Measurements from ENCODE around the gene EPHA5. TPM values are rescaled to one million over a fixed set of nuclear protein-coding genes. Genes with fewer than 3 reads are reported as not detected.

Gene EPHA5
- polyA plus RNA-seq, 1 experiment = 2.8 TPM

DNA sequence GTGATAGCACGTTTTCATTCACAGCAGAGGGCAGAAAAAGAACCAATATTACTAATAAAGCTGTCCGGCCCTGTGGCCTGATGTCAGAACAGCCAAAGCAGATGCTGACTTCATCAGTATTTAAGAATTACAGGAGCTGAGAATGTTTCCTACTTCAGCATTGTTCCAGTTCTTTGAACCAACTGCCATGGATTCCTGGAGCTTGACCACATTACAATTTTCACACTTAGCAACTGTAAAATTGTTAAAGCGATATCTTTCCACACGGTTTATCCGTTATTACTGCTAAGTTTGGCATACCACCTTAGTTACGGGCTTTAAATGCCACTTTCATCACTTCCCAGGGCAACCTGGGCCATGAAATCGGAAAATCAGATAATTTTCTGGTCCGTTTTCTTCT is 118.2 kb downstream of the EPHA5 start:
- no peaks in the 10 kb centered on the region for H3K27me3 ChIP-seq (ENCODE audit: control insufficient read depth, insufficient read depth, low read length)
- DNase-seq (ENCODE audit: low read depth) = no peak
- no peak overlapping the region for H3K4me3 ChIP-seq (ENCODE audit: low read depth, low read length)
- ChIA-PET CTCF (no interaction called here), POLR2A (no interaction called here)
- TF ChIP-seq, protein P1, sequence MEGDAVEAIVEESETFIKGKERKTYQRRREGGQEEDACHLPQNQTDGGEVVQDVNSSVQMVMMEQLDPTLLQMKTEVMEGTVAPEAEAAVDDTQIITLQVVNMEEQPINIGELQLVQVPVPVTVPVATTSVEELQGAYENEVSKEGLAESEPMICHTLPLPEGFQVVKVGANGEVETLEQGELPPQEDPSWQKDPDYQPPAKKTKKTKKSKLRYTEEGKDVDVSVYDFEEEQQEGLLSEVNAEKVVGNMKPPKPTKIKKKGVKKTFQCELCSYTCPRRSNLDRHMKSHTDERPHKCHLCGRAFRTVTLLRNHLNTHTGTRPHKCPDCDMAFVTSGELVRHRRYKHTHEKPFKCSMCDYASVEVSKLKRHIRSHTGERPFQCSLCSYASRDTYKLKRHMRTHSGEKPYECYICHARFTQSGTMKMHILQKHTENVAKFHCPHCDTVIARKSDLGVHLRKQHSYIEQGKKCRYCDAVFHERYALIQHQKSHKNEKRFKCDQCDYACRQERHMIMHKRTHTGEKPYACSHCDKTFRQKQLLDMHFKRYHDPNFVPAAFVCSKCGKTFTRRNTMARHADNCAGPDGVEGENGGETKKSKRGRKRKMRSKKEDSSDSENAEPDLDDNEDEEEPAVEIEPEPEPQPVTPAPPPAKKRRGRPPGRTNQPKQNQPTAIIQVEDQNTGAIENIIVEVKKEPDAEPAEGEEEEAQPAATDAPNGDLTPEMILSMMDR (IDR thresholded peaks at IDR 0.05; ENCODE audit: insufficient read depth, low read depth, low read length) = no peak
- H3K36me3 ChIP-seq (ENCODE audit: control insufficient read depth, insufficient read depth, low read length) = no peaks in the 10 kb centered on the region

DNA sequence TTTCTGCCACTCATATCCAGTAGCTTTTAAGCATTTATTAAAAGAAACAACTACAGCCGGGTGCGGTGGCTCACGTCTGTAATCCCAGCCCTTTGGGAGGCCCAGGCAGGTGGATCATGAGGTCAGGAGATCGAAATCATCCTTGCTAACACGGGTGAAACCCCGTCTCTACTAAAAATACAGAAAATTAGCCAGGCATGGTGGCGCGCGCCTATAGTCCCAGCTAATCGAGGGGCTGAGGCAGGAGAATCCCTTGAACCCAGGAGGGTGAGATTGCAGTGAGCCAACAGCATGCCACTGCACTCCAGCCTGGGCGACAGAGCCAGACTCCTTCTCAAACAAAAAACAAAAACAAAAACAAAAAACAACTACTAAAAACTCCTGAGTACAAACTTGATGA is 119.8 kb downstream of the EPHA5 start:
- Histone ChIP-seq H3K36me3 (ENCODE audit: control insufficient read depth, insufficient read depth, low read length) (no peaks in the 10 kb centered on the region), H3K27me3 (ENCODE audit: control insufficient read depth, insufficient read depth, low read length) (no peaks in the 10 kb centered on the region), H3K4me3 (ENCODE audit: low read depth, low read length) (no peak overlapping the region)
- ChIA-PET POLR2A (no interaction called here), CTCF (no interaction called here)
- TF ChIP-seq, protein P1 (IDR thresholded peaks at IDR 0.05; ENCODE audit: insufficient read depth, low read depth, low read length) = no peak
- DNase-seq (ENCODE audit: low read depth) = no peak

DNA sequence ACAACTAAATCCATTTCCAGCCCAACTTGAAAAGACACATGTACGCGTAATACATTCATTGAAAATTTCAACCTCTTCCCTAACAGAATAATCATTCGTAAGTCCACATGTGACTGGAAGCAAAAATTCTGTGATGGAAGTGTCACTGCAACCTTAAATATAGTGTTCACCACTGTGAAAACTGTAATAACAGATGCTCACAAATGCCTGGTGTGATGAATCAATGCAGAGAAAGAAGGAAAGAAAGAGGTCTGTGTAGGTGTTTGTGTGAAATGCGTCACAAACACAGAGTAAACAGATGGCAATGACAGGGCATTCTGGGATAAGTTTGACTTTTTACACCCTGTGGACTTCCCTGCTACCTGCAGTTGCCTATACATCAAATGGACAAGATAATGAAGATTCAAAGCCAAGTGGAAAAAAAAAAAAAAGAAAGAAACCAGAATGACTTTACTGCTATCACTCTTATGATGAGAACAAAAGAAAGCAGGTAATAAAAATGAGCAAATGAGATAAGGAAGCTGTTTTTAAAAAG is 123.3 kb downstream of the EPHA5 start:
- Histone ChIP-seq H3K4me3 (ENCODE audit: low read depth, low read length) (no peak overlapping the region), H3K27me3 (ENCODE audit: control insufficient read depth, insufficient read depth, low read length) (no peaks in the 10 kb centered on the region), H3K36me3 (ENCODE audit: control insufficient read depth, insufficient read depth, low read length) (no peaks in the 10 kb centered on the region)
- ChIA-PET POLR2A (no interaction called here), CTCF (no interaction called here)
- TF ChIP-seq, protein P1 (IDR thresholded peaks at IDR 0.05; ENCODE audit: insufficient read depth, low read depth, low read length) = no peak
- no peak for DNase-seq (ENCODE audit: low read depth)

DNA sequence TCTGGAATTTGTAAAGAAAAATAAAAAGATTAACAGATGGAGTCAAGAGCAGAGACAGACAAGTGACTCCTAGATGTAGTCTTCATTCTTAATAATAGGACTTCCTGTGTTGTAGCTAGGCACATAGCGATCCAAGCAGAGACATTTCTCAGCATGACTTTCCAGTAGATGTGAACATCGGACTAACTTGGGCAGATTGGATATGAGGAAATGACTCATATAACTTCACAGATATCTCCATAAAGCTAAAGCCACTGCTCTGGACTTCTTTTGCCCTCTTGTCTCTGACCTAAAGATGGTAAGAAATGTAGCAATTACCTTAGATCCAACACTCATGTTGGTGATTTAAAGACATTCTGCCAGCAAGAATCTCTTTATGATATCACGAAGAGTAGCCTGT is 131.7 kb downstream of the EPHA5 start:
- no peak overlapping the region for H3K4me3 ChIP-seq (ENCODE audit: low read depth, low read length)
- ChIA-PET CTCF (no interaction called here), POLR2A (no interaction called here)
- H3K27me3 ChIP-seq (ENCODE audit: control insufficient read depth, insufficient read depth, low read length) = no peaks in the 10 kb centered on the region
- DNase-seq (ENCODE audit: low read depth) = no peak
- TF ChIP-seq, protein P1 (IDR thresholded peaks at IDR 0.05; ENCODE audit: insufficient read depth, low read depth, low read length) = no peak
- H3K36me3 ChIP-seq (ENCODE audit: control insufficient read depth, insufficient read depth, low read length) = no peaks in the 10 kb centered on the region

DNA sequence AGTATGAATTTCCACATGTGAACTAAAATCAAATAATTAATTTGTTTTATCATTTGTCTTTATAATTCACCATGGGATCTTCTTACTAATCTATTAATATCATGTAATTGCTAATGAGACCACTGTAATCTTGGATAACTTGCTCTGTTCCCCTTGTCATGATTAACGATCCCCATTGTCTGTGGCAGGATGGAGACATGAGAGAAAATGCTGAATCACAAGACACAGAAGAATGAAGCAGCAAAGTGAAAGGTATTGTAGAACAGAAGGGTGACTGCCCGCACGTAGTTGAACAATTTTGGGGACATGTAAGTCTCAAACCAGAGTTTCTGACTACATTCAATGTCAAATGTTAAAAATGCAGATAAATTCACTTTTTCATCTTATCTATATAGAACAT is 135.2 kb downstream of the EPHA5 start:
- TF ChIP-seq, protein P1 (IDR thresholded peaks at IDR 0.05; ENCODE audit: insufficient read depth, low read depth, low read length) = no peak
- H3K27me3 ChIP-seq (ENCODE audit: control insufficient read depth, insufficient read depth, low read length) = no peaks in the 10 kb centered on the region
- no peak overlapping the region for H3K4me3 ChIP-seq (ENCODE audit: low read depth, low read length)
- no peaks in the 10 kb centered on the region for H3K36me3 ChIP-seq (ENCODE audit: control insufficient read depth, insufficient read depth, low read length)
- ChIA-PET POLR2A (no interaction called here), CTCF (no interaction called here)
- no peak for DNase-seq (ENCODE audit: low read depth)

All from BJ (cell line).